ENCODE results near the gene C19orf25.

DNA sequence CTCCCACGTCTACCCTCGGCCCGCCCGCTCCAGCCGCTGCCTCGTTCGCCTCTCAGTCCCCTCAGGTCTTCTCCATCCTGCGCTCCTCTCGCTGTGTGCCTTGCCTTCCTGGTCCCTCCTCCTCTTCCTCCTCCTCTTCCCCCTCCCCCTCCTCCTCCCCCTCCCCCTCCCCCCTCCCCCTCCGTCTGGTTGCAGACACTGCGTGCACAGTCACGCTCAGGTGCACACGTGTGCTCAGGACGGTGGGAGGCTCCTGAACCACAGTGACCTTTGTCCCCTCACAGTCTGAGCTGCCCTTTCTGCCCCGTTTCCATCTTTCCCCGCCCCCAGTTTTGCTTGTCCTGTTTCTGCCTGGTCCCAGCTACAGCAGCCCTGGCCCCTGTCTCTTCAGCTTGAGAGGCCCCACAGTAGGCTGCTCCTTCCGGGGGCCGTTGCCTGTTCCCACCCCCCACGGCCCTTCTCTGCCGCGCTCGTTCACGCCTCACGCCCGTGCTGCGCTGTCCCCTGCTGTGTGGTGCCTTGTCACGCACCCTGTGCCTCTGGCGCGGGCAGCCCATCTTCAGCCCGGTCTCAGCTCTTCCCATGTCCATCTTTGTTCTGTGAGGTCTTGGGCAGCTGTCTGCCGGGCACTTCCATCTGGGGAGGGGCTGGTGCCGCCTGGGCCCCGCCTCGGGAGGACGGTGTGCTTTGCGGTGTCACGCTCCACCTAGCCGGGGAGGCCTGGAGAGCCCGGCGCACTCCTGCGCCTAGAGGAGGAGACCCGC lies 54.6 kb downstream of the C19orf25 start:
- TF ChIP-seq, protein P1, sequence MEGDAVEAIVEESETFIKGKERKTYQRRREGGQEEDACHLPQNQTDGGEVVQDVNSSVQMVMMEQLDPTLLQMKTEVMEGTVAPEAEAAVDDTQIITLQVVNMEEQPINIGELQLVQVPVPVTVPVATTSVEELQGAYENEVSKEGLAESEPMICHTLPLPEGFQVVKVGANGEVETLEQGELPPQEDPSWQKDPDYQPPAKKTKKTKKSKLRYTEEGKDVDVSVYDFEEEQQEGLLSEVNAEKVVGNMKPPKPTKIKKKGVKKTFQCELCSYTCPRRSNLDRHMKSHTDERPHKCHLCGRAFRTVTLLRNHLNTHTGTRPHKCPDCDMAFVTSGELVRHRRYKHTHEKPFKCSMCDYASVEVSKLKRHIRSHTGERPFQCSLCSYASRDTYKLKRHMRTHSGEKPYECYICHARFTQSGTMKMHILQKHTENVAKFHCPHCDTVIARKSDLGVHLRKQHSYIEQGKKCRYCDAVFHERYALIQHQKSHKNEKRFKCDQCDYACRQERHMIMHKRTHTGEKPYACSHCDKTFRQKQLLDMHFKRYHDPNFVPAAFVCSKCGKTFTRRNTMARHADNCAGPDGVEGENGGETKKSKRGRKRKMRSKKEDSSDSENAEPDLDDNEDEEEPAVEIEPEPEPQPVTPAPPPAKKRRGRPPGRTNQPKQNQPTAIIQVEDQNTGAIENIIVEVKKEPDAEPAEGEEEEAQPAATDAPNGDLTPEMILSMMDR (IDR thresholded peaks at IDR 0.05) = no peak
- no peak for TF ChIP-seq POLR2A (IDR thresholded peaks at IDR 0.05)

All from heart left ventricle (tissue), 13 donors.